ENCODE data around the gene CCDC200.

Gene CCDC200

GRCh38 chr17:43216369-43216761, 12.1 kb downstream of the CCDC200 start:
- H3K4me3 ChIP-seq (ENCODE audit: low read depth, low read length) = no peak overlapping the region
- TF ChIP-seq, protein P1, sequence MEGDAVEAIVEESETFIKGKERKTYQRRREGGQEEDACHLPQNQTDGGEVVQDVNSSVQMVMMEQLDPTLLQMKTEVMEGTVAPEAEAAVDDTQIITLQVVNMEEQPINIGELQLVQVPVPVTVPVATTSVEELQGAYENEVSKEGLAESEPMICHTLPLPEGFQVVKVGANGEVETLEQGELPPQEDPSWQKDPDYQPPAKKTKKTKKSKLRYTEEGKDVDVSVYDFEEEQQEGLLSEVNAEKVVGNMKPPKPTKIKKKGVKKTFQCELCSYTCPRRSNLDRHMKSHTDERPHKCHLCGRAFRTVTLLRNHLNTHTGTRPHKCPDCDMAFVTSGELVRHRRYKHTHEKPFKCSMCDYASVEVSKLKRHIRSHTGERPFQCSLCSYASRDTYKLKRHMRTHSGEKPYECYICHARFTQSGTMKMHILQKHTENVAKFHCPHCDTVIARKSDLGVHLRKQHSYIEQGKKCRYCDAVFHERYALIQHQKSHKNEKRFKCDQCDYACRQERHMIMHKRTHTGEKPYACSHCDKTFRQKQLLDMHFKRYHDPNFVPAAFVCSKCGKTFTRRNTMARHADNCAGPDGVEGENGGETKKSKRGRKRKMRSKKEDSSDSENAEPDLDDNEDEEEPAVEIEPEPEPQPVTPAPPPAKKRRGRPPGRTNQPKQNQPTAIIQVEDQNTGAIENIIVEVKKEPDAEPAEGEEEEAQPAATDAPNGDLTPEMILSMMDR (IDR thresholded peaks at IDR 0.05; ENCODE audit: borderline replicate concordance, insufficient read depth, low read depth, low read length) = no peak

DNA sequence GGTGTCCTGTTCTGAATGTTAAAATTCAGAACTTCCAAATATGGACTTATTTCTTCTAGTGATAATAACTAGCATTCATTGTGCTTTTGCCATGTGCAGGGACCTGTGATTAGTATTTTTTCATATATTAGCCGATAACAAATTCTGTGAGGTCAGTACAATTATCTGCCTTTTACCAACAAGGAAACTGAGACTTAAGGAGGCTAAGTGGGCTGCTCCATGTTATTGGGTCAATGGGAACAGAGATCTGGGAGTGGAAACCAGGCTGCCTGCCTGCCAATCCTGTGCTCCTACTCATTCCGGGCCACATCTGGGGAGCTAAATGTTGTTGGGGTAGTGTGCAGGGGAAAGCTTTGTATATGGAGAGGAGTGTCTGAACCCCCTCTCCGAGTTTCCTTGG, 13.1 kb downstream of the CCDC200 start:
- no peak overlapping the region for H3K4me3 ChIP-seq (ENCODE audit: low read depth, low read length)

DNA sequence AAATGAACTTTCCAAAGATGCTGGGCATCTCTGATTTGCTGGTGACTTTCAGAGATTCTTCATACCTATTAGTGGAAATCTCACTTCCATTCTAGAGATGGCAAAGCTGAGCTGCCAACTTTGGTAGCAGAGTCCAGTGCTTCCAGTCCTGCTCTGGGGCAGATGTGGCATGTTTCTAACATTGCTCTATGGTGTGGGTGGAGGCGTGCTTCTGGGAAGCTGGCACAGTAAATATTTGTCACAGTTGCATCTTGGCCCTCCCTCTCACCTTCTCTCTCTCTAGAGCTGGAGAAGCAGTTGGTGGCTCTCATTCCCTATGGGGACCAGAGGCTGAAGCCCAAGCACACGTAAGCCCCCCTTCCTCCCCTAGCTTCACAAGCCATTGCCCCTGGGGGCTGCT, 14.9 kb downstream of the CCDC200 start:
- TF ChIP-seq, protein P1 (IDR thresholded peaks at IDR 0.05; ENCODE audit: borderline replicate concordance, insufficient read depth, low read depth, low read length) = no peak
- H3K4me3 ChIP-seq (ENCODE audit: low read depth, low read length) = no peak overlapping the region

More for the DNA sequence above, 13.1 kb downstream of the CCDC200 start:
- TF ChIP-seq, protein P1 (IDR thresholded peaks at IDR 0.05; ENCODE audit: borderline replicate concordance, insufficient read depth, low read depth, low read length) = no peak

- H3K4me3 ChIP-seq (ENCODE audit: low read depth, low read length) = peak overlapping the region; percentile 65
- TF ChIP-seq, protein P1 (IDR thresholded peaks at IDR 0.05; ENCODE audit: borderline replicate concordance, insufficient read depth, low read depth, low read length) = no peak
Observed at GRCh38 chr17:43212641-43213490, 15.6 kb downstream of the CCDC200 start.

DNA sequence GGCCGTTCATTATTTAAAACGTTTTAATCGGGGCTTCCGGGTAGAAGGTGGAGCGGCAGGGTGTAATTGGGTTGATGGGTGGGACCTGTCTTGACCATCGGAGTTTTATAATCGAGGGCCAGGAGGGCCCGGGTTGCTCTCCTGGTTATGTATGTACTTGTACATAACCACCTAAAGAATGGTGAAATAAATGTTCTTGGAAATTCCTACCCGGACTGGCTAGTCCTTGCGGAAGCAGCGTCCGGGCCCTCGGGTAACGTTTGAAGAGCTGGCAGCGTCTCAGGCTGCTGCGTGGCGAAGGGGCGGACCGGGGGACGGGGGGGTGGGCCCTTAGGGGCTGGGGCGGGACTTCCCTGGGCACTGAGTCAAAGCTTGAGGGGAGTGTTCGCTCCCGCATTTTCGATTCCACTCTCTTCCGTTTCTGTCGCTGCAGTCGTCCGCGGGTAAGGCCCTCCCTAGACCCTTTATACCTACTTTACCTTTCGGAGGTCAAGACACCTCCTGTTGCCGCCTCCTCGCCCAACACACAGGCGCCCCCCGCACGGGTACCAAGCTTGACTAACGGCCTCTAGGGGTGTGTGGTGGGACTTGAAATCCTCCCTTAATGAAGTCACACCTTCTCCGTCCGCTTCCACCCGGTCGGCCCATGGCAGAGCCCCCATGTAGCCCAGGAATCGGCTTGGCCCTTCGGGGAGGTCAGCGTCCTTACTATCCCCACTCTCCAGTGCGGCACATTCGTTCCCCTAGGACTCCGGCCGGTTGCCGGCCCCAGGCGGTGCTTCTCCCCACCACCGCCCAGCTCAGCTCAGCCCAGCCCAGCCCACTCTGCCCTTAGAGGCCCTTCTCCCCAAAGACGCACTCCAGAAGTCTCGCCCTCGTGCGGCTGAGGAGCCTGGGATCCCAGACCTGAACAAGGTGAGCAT, 16.7 kb downstream of the CCDC200 start, which contains the start of gene TMEM106A:
Gene TMEM106A (plus strand): TSS at position 396 of the 923 bp plus-strand sequence. CDS start 1,167 bp downstream, outside the sequence.
- H3K4me3 ChIP-seq (ENCODE audit: low read depth, low read length) = peak within 1 kb of the TSS; percentile 65
- TF ChIP-seq, protein P1 (IDR thresholded peaks at IDR 0.05; ENCODE audit: borderline replicate concordance, insufficient read depth, low read depth, low read length) = peak; percentile 38; the same call in 1 of the 2 replicates

DNA sequence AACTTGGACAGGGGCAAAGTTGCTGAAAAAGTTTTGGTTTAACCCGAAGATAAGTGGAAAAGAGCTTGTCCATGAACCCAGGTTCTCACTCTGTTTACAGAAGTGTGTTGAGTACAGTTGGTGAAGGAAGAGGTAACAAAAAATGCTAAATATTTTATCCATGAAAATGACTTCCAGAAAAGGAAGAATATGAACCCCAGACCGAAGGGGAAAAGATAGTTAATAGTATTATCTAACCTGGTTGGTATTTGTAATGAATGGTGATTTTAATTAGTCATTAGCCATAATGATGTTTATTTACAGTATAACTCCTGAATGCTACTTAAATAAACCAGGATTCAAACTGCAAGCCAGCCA, 17.3 kb downstream of the CCDC200 start:
- peak overlapping the region; percentile 52 for H3K4me3 ChIP-seq (ENCODE audit: low read depth, low read length)
- TF ChIP-seq, protein P1 (IDR thresholded peaks at IDR 0.05; ENCODE audit: borderline replicate concordance, insufficient read depth, low read depth, low read length) = no peak
